ACC112 (cell line): ENCODE data around the gene PYGB.
"Not testable (repeated sequence)": the region's sequence is repeated elsewhere in the genome, so short reads cannot be mapped to it uniquely, and the experiment has no call there.

Experiments used
- H2AFZ ChIP-seq: fragments of 200-600 bp; sonication (generic); one replicate; pipeline ENCODE4 v1.6.0; 2017; ENCODE audit warnings: antibody characterized with exemption, low read length; ENCODE audit not compliant: unreplicated experiment
- H3K27ac ChIP-seq: fragments of 200-600 bp; sonication (generic); 2 replicates; pipeline ENCODE4 v1.5.1; 2014; ENCODE audit warnings: low read depth, mild to moderate bottlenecking, antibody characterized with exemption, low read length, moderate library complexity
- H3K27me3 ChIP-seq: fragments of 200-600 bp; sonication (generic); 2 replicates; pipeline ENCODE4 v1.6.1; 2014; ENCODE audit warnings: mild to moderate bottlenecking, antibody characterized with exemption, low read length, moderate library complexity, mixed read lengths; ENCODE audit not compliant: insufficient read depth
- H3K36me3 ChIP-seq: fragments of 200-600 bp; sonication (generic); 2 replicates; pipeline ENCODE4 v1.6.1; 2016; ENCODE audit warnings: mild to moderate bottlenecking, antibody characterized with exemption, low read length, moderate library complexity, mixed read lengths; ENCODE audit not compliant: insufficient read depth
- H3K4me1 ChIP-seq: fragments of 200-600 bp; sonication (generic); one replicate; pipeline ENCODE4 v1.6.1; 2016; ENCODE audit warnings: low read length, mixed read lengths; ENCODE audit not compliant: insufficient read depth, unreplicated experiment, control insufficient read depth
- H3K4me3 ChIP-seq: fragments of 200-600 bp; sonication (generic); 2 replicates; pipeline ENCODE4 v1.5.1; 2014; ENCODE audit warnings: mild to moderate bottlenecking, low read depth, low read length
- H3K79me2 ChIP-seq: fragments of 200-600 bp; sonication (generic); one replicate; pipeline ENCODE4 v1.6.0; 2016; ENCODE audit warnings: low read length; ENCODE audit not compliant: control insufficient read depth, unreplicated experiment, insufficient read depth

The PYGB gene

GRCh38 chr20:25321262-25321831, 73.5 kb downstream of the PYGB start:
- Histone ChIP-seq H3K27me3 (no peaks in the 10 kb centered on the region), H3K27ac (no peak overlapping the region), H3K4me3 (no peak overlapping the region), H3K4me1 (no peaks in the 10 kb centered on the region), H3K79me2 (peaks cover 3% of the 10 kb centered on the region), H3K36me3 (0 out of 2 replicates have a peak, but pooled peaks cover 4% of the 10 kb centered on the region), H2AFZ (no peak overlapping the region)

- Histone ChIP-seq H3K36me3 (0 out of 2 replicates have a peak, but pooled peaks cover 4% of the 10 kb centered on the region), H3K27me3 (no peaks in the 10 kb centered on the region), H3K79me2 (peaks cover 3% of the 10 kb centered on the region), H3K4me1 (no peaks in the 10 kb centered on the region), H3K4me3 (no peak overlapping the region), H3K27ac (no peak overlapping the region), H2AFZ (no peak overlapping the region)
Measured at GRCh38 chr20:25321991-25322390, 74.1 kb downstream of the PYGB start.

- Histone ChIP-seq H3K4me1 (no peaks in the 10 kb centered on the region), H3K79me2 (peaks cover 3% of the 10 kb centered on the region), H3K36me3 (0 out of 2 replicates have a peak, but pooled peaks cover 4% of the 10 kb centered on the region)
Measured at GRCh38 chr20:25323496-25324246, 75.8 kb downstream of the PYGB start.

GRCh38 chr20:25324412-25324811, 76.5 kb downstream of the PYGB start:
- Histone ChIP-seq H2AFZ (no peak overlapping the region), H3K36me3 (0 out of 2 replicates have a peak, but pooled peaks cover 4% of the 10 kb centered on the region), H3K27ac (no peak overlapping the region), H3K4me1 (no peaks in the 10 kb centered on the region), H3K79me2 (peaks cover 6% of the 10 kb centered on the region), H3K27me3 (no peaks in the 10 kb centered on the region), H3K4me3 (no peak overlapping the region)

More at GRCh38 chr20:25323496-25324246, 75.8 kb downstream of the PYGB start:
- no peaks in the 10 kb centered on the region for H3K27me3 ChIP-seq
- H2AFZ ChIP-seq: no peak overlapping the region
- H3K4me3 ChIP-seq: no peak overlapping the region
- H3K27ac ChIP-seq: no peak overlapping the region

- Histone ChIP-seq H3K4me1 (no peaks in the 10 kb centered on the region), H2AFZ (no peak overlapping the region), H3K36me3 (0 out of 2 replicates have a peak, but pooled peaks cover 4% of the 10 kb centered on the region), H3K27ac (no peak overlapping the region), H3K27me3 (no peaks in the 10 kb centered on the region), H3K4me3 (no peak overlapping the region), H3K79me2 (peaks cover 9% of the 10 kb centered on the region)
Measured at GRCh38 chr20:25325073-25325472, 77.2 kb downstream of the PYGB start.

GRCh38 chr20:25325997-25326396, 78.1 kb downstream of the PYGB start:
- Histone ChIP-seq H3K4me3 (no peak overlapping the region), H2AFZ (no peak overlapping the region), H3K27me3 (no peaks in the 10 kb centered on the region), H3K4me1 (no peaks in the 10 kb centered on the region), H3K36me3 (0 out of 2 replicates have a peak, but pooled peaks cover 4% of the 10 kb centered on the region), H3K27ac (no peak overlapping the region), H3K79me2 (peaks cover 9% of the 10 kb centered on the region)

- Histone ChIP-seq H3K4me3 (no peak overlapping the region), H3K4me1 (no peaks in the 10 kb centered on the region), H3K36me3 (0 out of 2 replicates have a peak, but pooled peaks cover 4% of the 10 kb centered on the region), H3K27me3 (no peaks in the 10 kb centered on the region), H2AFZ (no peak overlapping the region), H3K79me2 (peaks cover 9% of the 10 kb centered on the region), H3K27ac (no peak overlapping the region)
Measured at GRCh38 chr20:25327521-25328235, 79.8 kb downstream of the PYGB start.

GRCh38 chr20:25328954-25329498, 81.1 kb downstream of the PYGB start:
- Histone ChIP-seq H3K79me2 (peaks cover 9% of the 10 kb centered on the region), H3K4me1 (no peaks in the 10 kb centered on the region), H3K27me3 (no peaks in the 10 kb centered on the region), H3K27ac (no peak overlapping the region), H3K4me3 (no peak overlapping the region), H2AFZ (no peak overlapping the region), H3K36me3 (no peaks in the 10 kb centered on the region)

GRCh38 chr20:25334972-25335371, 87.1 kb downstream of the PYGB start:
- not testable (repeated sequence) for H3K79me2 ChIP-seq, H3K4me3 ChIP-seq, H3K27ac ChIP-seq, H3K27me3 ChIP-seq, H3K36me3 ChIP-seq, H2AFZ ChIP-seq, H3K4me1 ChIP-seq

- no peaks in the 10 kb centered on the region for H3K27me3 ChIP-seq
- H3K27ac ChIP-seq: no peak overlapping the region
- H3K4me3 ChIP-seq: no peak overlapping the region
- H3K36me3 ChIP-seq: no peaks in the 10 kb centered on the region
- peaks cover 16% of the 10 kb centered on the region for H3K79me2 ChIP-seq
- H3K4me1 ChIP-seq: no peaks in the 10 kb centered on the region
- no peak overlapping the region for H2AFZ ChIP-seq
Measured at GRCh38 chr20:25336561-25337422, 88.9 kb downstream of the PYGB start.
